PC-9 (cell line): ENCODE measurements around the gene DUSP22. TPM values are rescaled to one million over a fixed set of nuclear protein-coding genes. Genes with fewer than 3 reads are reported as not detected.

Experiments used
- BruUV-seq: library from RNA; stranded (reverse); fragments of 400-500 nt; replicated peaks from 2 replicates; lab custom pipeline; 2021; lab: Mats Ljungman, UMichigan
- CTCF ChIA-PET: fragments of 300-600 bp; sonication (Branson Sonifier 250); formaldehyde crosslinking; loops from one replicate; lab custom pipeline; 2022; ENCODE audit warnings: antibody characterized with exemption; lab: Charles Lee
- POLR2A ChIA-PET: fragments of 300-600 bp; sonication (Branson Sonifier 250); formaldehyde crosslinking; loops from one replicate; lab custom pipeline; 2022; ENCODE audit warnings: antibody characterized with exemption; ENCODE audit not compliant: unreplicated experiment; lab: Charles Lee
- DNase-seq, 2 experiments: peaks; one replicate each; pipeline versions ENCODE4 v3.0.0 to v3.0.0-alpha.2; 2015 to 2022; ENCODE audit warnings: mixed read lengths in 1 of 2
- H2AFZ ChIP-seq: fragments of 200-600 bp; sonication (generic); 2 replicates; pipeline ENCODE4 v1.8.1; 2017; ENCODE audit warnings: antibody characterized with exemption
- H3F3A ChIP-seq: fragments of 200-600 bp; sonication (generic); 2 replicates; pipeline ENCODE4 v1.8.1; 2017; ENCODE audit warnings: antibody characterized with exemption, mild to moderate bottlenecking, low read depth; ENCODE audit not compliant: insufficient read depth
- H3K27ac ChIP-seq: fragments of 200-600 bp; sonication (generic); 2 replicates; pipeline ENCODE4 v1.6.1; 2016; ENCODE audit warnings: mixed run types
- H3K27me3 ChIP-seq: fragments of 200-600 bp; sonication (generic); 2 replicates; pipeline ENCODE4 v1.6.1; 2016; ENCODE audit warnings: low read depth, mixed run types; ENCODE audit not compliant: insufficient read depth
- H3K36me3 ChIP-seq: fragments of 200-600 bp; sonication (generic); 2 replicates; pipeline ENCODE4 v1.6.1; 2016; ENCODE audit warnings: low read depth, mixed run types
- H3K4me1 ChIP-seq: fragments of 200-600 bp; sonication (generic); replicated peaks from 2 replicates; pipeline ENCODE4 v1.6.1; 2016; ENCODE audit warnings: mixed run types; ENCODE audit not compliant: insufficient read depth
- H3K4me2 ChIP-seq: fragments of 200-600 bp; sonication (generic); 2 replicates; pipeline ENCODE4 v1.6.1; 2017; ENCODE audit warnings: mixed run types
- H3K4me3 ChIP-seq: fragments of 200-600 bp; sonication (generic); 2 replicates; pipeline ENCODE4 v1.6.1; 2016; ENCODE audit warnings: mixed run types
- H3K79me2 ChIP-seq: fragments of 200-600 bp; sonication (generic); 2 replicates; pipeline ENCODE4 v1.6.1; 2017; ENCODE audit warnings: low read depth, mixed run types
- H3K9me2 ChIP-seq: fragments of 200-600 bp; sonication (generic); 2 replicates; pipeline ENCODE4 v1.8.1; 2017; ENCODE audit warnings: mild to moderate bottlenecking; ENCODE audit not compliant: insufficient read depth
- H3K9me3 ChIP-seq: fragments of 200-600 bp; sonication (generic); 2 replicates; pipeline ENCODE4 v1.8.1; 2016; ENCODE audit warnings: low read depth; ENCODE audit not compliant: insufficient read depth
- H4K20me1 ChIP-seq: fragments of 200-600 bp; sonication (generic); 2 replicates; pipeline ENCODE4 v1.8.1; 2017; ENCODE audit not compliant: insufficient read depth
- CTCF ChIP-seq: fragments of 200-600 bp; sonication (generic); conservative IDR thresholded peaks from 2 replicates; pipeline ENCODE4 v1.6.1; 2017; ENCODE audit warnings: mixed run types, antibody characterized with exemption, mild to moderate bottlenecking, moderate library complexity
- EZH2 ChIP-seq: fragments of 200-600 bp; sonication (generic); IDR thresholded peaks from 2 replicates; pipeline ENCODE4 v1.8.0; 2017; ENCODE audit warnings: antibody characterized with exemption, low read depth
- intact Hi-C: fragments of 100-400 bp; cut with micrococcal nuclease; formaldehyde crosslinking; loops from one replicate; pipeline ENCODE4 v1.10.0; 2022; ENCODE audit not compliant: unreplicated experiment
- total RNA-seq: library from RNA; stranded (reverse); gene quantifications from 2 replicates; pipeline ENCODE4 v1.2.3, GENCODE V29; 2021

Gene DUSP22
- total RNA-seq, 1 experiment from 2014 or later: 25.5 TPM

- BruUV-seq: no TSS peak
- H3K27me3 ChIP-seq: peaks cover 44% of the 10 kb centered on the region
- no peaks in the 10 kb centered on the region for H3K36me3 ChIP-seq
- H2AFZ ChIP-seq: no peak overlapping the region
- H3K4me3 ChIP-seq: no peak overlapping the region
- ChIA-PET CTCF (no interaction called here), POLR2A (no interaction called here)
- H3K9me3 ChIP-seq: no peaks in the 10 kb centered on the region
- H3K79me2 ChIP-seq: no peaks in the 10 kb centered on the region
- H4K20me1 ChIP-seq: no peaks in the 10 kb centered on the region; the same call in 1 of the 2 replicates
- H3K27ac ChIP-seq: no peak overlapping the region
- H3K4me2 ChIP-seq: no peak overlapping the region
- TF ChIP-seq EZH2 (no peak), CTCF (no peak)
- no peaks in the 10 kb centered on the region; the same call in 1 of the 2 replicates for H3F3A ChIP-seq
- DNase-seq: no peak
- no peaks in the 10 kb centered on the region for H3K9me2 ChIP-seq
- intact Hi-C loops: no loop called here
- no peaks in the 10 kb centered on the region for H3K4me1 ChIP-seq
Observed at GRCh38 chr6:296151-297122, 4.2 kb downstream of the DUSP22 start.

GRCh38 chr6:297571-298232, 5.4 kb downstream of the DUSP22 start:
- ChIA-PET POLR2A (no interaction called here), CTCF (no interaction called here)
- Histone ChIP-seq H3F3A (no peaks in the 10 kb centered on the region), H4K20me1 (no peaks in the 10 kb centered on the region; the same call in 1 of the 2 replicates), H3K9me3 (no peaks in the 10 kb centered on the region), H3K4me1 (no peaks in the 10 kb centered on the region), H3K36me3 (no peaks in the 10 kb centered on the region), H2AFZ (no peak overlapping the region), H3K27ac (no peak overlapping the region), H3K4me2 (no peak overlapping the region), H3K27me3 (peaks cover 55% of the 10 kb centered on the region), H3K79me2 (no peaks in the 10 kb centered on the region), H3K9me2 (no peaks in the 10 kb centered on the region), H3K4me3 (no peak overlapping the region)
- BruUV-seq: no TSS peak
- no peak for DNase-seq
- intact Hi-C loops: no loop called here
- TF ChIP-seq EZH2 (no peak), CTCF (no peak)

DNA sequence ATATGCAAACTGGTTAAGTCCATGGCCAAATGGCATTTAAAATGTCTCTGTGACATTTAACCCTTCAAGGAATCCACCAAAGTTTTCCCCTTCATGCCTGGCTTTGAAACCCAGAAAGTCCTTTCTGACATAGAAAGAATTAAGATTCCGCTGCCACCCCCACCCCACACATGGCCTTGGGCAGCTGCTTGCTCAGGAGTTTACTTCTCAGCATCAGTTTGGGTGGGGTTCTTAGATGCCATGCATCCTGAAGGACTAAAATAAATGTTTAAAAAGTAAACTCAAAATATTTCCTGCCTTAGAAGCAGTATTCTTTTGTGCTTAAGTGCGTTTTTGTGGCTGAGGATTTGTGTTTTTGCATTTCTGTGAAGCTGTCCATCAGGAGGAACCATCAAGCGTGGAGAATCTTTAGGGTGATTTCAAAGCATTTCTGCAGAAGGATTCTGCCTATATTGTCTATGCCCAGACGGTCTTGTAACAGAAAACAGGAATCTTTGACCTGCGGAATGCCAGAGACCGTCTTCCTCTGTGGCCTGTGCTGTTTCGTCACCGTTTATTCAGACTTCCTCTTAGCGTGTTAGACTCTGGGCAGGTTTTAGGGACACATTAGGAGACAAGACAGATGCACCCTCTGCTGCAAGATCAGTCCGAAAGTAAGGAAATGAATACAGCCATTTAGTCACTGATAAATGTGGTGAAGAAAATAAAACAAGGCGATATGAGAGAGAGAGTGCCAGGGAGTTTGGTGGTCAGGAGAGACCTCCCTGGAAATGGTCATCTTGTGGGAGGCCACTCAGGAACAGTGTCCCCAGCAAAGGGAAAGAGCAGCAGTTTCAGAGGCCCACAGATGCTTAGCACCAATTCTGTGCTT, 6.2 kb downstream of the DUSP22 start:
- Histone ChIP-seq H3K27ac (no peak overlapping the region), H3K4me3 (no peak overlapping the region), H2AFZ (no peak overlapping the region), H3K36me3 (no peaks in the 10 kb centered on the region), H3K79me2 (no peaks in the 10 kb centered on the region), H3K4me1 (no peaks in the 10 kb centered on the region), H4K20me1 (no peaks in the 10 kb centered on the region; the same call in 1 of the 2 replicates), H3K9me3 (no peaks in the 10 kb centered on the region), H3K27me3 (peaks cover 59% of the 10 kb centered on the region), H3K9me2 (no peaks in the 10 kb centered on the region), H3K4me2 (no peak overlapping the region), H3F3A (no peaks in the 10 kb centered on the region)
- ChIA-PET POLR2A (no interaction called here), CTCF (no interaction called here)
- DNase-seq: no peak
- intact Hi-C loops: no loop called here
- no TSS peak for BruUV-seq
- TF ChIP-seq CTCF: no peak
- no peak for TF ChIP-seq EZH2
